ENCODE data around the gene SHC2. TPM values are rescaled to one million over a fixed set of nuclear protein-coding genes. Genes with fewer than 3 reads are reported as not detected.
A peak's percentile ranks its signal among the peaks of the same experiment; 100 is the strongest.

SHC2 gene
- total and polyA plus RNA-seq, 2 of the 13 experiments (the other 11 are each of a cell fraction or from before 2014, with no cell fraction given), result 9.0 to 18.3 TPM

DNA sequence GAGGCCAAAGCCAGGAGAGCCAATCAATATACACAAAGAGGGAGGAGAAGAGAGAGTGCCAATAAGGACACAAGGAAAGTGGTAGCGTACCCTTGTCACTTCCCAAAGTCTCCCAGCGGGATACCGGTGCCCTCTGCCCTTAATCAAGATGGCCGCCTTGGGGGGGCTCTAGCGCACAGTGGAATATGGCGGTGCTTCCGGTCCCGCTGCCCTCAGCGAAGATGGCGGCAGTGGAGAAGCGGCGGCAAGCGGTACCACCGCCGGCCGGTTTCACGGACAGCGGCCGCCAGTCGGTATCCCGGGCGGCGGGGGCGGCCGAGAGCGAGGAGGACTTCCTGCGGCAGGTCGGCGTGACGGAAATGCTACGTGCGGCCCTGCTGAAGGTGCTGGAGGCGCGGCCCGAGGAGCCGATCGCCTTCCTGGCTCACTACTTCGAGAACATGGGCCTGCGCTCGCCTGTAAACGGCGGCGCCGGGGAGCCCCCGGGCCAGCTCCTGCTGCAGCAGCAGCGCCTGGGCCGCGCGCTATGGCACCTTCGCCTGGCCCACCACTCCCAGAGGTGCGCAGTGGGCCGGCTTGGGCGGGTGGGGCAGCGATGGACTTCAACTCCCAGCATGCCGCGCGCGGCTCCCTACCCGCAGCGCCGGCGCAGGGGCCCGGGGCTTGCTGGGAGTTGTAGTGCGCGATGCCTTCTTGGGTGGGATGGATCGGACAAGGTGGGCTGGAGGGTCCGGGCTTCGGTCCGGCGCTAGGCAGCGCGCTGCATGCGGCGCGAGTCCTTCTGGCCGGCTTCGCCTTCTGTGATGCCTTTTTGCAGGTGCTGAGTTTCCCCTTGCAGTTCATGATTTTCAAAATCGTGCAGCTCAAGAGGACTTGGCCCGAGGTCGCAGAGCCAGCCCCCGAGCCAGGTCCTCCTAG lies 46.7 kb upstream of the SHC2 start, which contains the start of gene TPGS1 (continued):
- TF ChIP-seq, protein P1, sequence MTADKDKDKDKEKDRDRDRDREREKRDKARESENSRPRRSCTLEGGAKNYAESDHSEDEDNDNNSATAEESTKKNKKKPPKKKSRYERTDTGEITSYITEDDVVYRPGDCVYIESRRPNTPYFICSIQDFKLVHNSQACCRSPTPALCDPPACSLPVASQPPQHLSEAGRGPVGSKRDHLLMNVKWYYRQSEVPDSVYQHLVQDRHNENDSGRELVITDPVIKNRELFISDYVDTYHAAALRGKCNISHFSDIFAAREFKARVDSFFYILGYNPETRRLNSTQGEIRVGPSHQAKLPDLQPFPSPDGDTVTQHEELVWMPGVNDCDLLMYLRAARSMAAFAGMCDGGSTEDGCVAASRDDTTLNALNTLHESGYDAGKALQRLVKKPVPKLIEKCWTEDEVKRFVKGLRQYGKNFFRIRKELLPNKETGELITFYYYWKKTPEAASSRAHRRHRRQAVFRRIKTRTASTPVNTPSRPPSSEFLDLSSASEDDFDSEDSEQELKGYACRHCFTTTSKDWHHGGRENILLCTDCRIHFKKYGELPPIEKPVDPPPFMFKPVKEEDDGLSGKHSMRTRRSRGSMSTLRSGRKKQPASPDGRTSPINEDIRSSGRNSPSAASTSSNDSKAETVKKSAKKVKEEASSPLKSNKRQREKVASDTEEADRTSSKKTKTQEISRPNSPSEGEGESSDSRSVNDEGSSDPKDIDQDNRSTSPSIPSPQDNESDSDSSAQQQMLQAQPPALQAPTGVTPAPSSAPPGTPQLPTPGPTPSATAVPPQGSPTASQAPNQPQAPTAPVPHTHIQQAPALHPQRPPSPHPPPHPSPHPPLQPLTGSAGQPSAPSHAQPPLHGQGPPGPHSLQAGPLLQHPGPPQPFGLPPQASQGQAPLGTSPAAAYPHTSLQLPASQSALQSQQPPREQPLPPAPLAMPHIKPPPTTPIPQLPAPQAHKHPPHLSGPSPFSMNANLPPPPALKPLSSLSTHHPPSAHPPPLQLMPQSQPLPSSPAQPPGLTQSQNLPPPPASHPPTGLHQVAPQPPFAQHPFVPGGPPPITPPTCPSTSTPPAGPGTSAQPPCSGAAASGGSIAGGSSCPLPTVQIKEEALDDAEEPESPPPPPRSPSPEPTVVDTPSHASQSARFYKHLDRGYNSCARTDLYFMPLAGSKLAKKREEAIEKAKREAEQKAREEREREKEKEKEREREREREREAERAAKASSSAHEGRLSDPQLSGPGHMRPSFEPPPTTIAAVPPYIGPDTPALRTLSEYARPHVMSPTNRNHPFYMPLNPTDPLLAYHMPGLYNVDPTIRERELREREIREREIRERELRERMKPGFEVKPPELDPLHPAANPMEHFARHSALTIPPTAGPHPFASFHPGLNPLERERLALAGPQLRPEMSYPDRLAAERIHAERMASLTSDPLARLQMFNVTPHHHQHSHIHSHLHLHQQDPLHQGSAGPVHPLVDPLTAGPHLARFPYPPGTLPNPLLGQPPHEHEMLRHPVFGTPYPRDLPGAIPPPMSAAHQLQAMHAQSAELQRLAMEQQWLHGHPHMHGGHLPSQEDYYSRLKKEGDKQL (CRISPR knock-in tag; IDR thresholded peaks at IDR 0.05; ENCODE audit: low read depth), result no peak
- TF ChIP-seq ZFP37 (CRISPR knock-in tag; IDR thresholded peaks at IDR 0.05; ENCODE audit: borderline replicate concordance), result no peak; the same call in 1 of the 2 replicates
- TF ChIP-seq SP2 (CRISPR knock-in tag; IDR thresholded peaks at IDR 0.05), result peak; percentile 75
- TF ChIP-seq, protein P2, sequence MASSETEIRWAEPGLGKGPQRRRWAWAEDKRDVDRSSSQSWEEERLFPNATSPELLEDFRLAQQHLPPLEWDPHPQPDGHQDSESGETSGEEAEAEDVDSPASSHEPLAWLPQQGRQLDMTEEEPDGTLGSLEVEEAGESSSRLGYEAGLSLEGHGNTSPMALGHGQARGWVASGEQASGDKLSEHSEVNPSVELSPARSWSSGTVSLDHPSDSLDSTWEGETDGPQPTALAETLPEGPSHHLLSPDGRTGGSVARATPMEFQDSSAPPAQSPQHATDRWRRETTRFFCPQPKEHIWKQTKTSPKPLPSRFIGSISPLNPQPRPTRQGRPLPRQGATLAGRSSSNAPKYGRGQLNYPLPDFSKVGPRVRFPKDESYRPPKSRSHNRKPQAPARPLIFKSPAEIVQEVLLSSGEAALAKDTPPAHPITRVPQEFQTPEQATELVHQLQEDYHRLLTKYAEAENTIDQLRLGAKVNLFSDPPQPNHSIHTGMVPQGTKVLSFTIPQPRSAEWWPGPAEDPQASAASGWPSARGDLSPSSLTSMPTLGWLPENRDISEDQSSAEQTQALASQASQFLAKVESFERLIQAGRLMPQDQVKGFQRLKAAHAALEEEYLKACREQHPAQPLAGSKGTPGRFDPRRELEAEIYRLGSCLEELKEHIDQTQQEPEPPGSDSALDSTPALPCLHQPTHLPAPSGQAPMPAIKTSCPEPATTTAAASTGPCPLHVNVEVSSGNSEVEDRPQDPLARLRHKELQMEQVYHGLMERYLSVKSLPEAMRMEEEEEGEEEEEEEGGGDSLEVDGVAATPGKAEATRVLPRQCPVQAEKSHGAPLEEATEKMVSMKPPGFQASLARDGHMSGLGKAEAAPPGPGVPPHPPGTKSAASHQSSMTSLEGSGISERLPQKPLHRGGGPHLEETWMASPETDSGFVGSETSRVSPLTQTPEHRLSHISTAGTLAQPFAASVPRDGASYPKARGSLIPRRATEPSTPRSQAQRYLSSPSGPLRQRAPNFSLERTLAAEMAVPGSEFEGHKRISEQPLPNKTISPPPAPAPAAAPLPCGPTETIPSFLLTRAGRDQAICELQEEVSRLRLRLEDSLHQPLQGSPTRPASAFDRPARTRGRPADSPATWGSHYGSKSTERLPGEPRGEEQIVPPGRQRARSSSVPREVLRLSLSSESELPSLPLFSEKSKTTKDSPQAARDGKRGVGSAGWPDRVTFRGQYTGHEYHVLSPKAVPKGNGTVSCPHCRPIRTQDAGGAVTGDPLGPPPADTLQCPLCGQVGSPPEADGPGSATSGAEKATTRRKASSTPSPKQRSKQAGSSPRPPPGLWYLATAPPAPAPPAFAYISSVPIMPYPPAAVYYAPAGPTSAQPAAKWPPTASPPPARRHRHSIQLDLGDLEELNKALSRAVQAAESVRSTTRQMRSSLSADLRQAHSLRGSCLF (CRISPR knock-in tag; IDR thresholded peaks at IDR 0.05; ENCODE audit: borderline replicate concordance), result no peak; the same call in 1 of the 2 replicates
- TF ChIP-seq SKI (IDR thresholded peaks at IDR 0.05; ENCODE audit: partially characterized antibody), result no peak
- 0 out of 2 replicates have a peak, but pooled peaks have one; percentile 22 for TF ChIP-seq ZNF235 (CRISPR knock-in tag; IDR thresholded peaks at IDR 0.05; ENCODE audit: borderline replicate concordance)
- TF ChIP-seq, protein P3, sequence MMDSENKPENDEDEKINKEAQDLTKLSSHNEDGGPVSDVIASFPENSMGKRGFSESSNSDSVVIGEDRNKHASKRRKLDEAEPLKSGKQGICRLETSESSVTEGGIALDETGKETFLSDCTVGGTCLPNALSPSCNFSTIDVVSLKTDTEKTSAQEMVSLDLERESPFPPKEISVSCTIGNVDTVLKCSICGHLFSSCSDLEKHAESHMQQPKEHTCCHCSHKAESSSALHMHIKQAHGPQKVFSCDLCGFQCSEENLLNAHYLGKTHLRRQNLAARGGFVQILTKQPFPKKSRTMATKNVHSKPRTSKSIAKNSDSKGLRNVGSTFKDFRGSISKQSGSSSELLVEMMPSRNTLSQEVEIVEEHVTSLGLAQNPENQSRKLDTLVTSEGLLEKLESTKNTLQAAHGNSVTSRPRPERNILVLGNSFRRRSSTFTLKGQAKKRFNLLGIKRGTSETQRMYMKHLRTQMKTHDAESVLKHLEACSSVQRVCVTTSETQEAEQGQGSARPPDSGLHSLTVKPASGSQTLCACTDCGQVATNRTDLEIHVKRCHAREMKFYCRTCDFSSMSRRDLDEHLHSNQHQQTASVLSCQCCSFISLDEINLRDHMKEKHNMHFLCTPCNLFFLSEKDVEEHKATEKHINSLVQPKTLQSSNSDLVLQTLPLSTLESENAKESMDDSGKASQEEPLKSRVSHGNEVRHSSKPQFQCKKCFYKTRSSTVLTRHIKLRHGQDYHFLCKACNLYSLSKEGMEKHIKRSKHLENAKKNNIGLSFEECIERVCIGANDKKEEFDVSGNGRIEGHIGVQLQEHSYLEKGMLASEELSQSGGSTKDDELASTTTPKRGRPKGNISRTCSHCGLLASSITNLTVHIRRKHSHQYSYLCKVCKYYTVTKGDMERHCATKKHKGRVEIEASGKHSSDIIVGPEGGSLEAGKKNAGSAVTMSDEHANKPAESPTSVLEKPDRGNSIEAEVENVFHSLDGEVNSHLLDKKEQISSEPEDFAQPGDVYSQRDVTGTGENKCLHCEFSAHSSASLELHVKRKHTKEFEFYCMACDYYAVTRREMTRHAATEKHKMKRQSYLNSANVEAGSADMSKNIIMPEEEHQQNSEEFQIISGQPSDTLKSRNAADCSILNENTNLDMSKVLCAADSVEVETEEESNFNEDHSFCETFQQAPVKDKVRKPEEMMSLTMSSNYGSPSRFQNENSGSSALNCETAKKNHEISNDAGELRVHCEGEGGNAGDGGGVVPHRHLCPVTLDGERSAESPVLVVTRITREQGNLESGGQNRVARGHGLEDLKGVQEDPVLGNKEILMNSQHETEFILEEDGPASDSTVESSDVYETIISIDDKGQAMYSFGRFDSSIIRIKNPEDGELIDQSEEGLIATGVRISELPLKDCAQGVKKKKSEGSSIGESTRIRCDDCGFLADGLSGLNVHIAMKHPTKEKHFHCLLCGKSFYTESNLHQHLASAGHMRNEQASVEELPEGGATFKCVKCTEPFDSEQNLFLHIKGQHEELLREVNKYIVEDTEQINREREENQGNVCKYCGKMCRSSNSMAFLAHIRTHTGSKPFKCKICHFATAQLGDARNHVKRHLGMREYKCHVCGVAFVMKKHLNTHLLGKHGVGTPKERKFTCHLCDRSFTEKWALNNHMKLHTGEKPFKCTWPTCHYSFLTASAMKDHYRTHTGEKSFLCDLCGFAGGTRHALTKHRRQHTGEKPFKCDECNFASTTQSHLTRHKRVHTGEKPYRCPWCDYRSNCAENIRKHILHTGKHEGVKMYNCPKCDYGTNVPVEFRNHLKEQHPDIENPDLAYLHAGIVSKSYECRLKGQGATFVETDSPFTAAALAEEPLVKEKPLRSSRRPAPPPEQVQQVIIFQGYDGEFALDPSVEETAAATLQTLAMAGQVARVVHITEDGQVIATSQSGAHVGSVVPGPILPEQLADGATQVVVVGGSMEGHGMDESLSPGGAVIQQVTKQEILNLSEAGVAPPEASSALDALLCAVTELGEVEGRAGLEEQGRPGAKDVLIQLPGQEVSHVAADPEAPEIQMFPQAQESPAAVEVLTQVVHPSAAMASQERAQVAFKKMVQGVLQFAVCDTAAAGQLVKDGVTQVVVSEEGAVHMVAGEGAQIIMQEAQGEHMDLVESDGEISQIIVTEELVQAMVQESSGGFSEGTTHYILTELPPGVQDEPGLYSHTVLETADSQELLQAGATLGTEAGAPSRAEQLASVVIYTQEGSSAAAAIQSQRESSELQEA (CRISPR knock-in tag; IDR thresholded peaks at IDR 0.05; ENCODE audit: not compliant biosample characterization), result no peak
